ENCODE results near the gene IER3. TPM values are rescaled to one million over a fixed set of nuclear protein-coding genes. Genes with fewer than 3 reads are reported as not detected.
A peak's percentile ranks its signal among the peaks of the same experiment; 100 is the strongest.

Gene IER3
- total and polyA plus RNA-seq, 9 of the 15 experiments (the other 6 are each of a cell fraction or from before 2014, with no cell fraction given): 1.5 to 30.0 (median 11.5) TPM

GRCh38 chr6:30752157-30752927 lies 8.0 kb upstream of the IER3 start (continued):
- TF ChIP-seq JUN (IDR thresholded peaks at IDR 0.05; ENCODE audit: borderline replicate concordance, low read depth, low read length): no peak
- TF ChIP-seq JUN (CRISPR knock-in tag; IDR thresholded peaks at IDR 0.05; ENCODE audit: borderline replicate concordance): no peak
- TF ChIP-seq MGA (IDR thresholded peaks at IDR 0.05): peak; percentile 57
- peak; percentile 90 for TF ChIP-seq ZNF395 (CRISPR knock-in tag; IDR thresholded peaks at IDR 0.05)
- 0 out of 2 replicates have a peak, but pooled peaks have one; percentile 38 for TF ChIP-seq KLF6 (CRISPR knock-in tag; IDR thresholded peaks at IDR 0.05; ENCODE audit: borderline replicate concordance)
- TF ChIP-seq SIN3A (IDR thresholded peaks at IDR 0.05; ENCODE audit: borderline replicate concordance in 2 of 2, control insufficient read depth in 1 of 2, low read depth in 2 of 2, low read length in 2 of 2): no peak
- TF ChIP-seq RNF219 (CRISPR knock-in tag; IDR thresholded peaks at IDR 0.05): 0 out of 2 replicates have a peak, but pooled peaks have one; percentile 29
- TF ChIP-seq ZNF197 (CRISPR knock-in tag; IDR thresholded peaks at IDR 0.05; ENCODE audit: low read depth): 0 out of 2 replicates have a peak, but pooled peaks have one; percentile 67
- TF ChIP-seq ZKSCAN8 (CRISPR knock-in tag; IDR thresholded peaks at IDR 0.05): peak; percentile 44; the same call in 1 of the 2 replicates
- TF ChIP-seq HCFC1 (IDR thresholded peaks at IDR 0.05; ENCODE audit: low read depth, low read length): no peak
